K562 (cell line): ENCODE results near the gene ZNF121. TPM values are rescaled to one million over a fixed set of nuclear protein-coding genes. Genes with fewer than 3 reads are reported as not detected.

Experiments
- ARHGAP35 ChIP-seq: fragments of 450-650 bp; IDR thresholded peaks from 2 replicates; pipeline ENCODE4 v1.6.1; 2018; ENCODE audit not compliant: partially characterized antibody
- ARID3A ChIP-seq: IDR thresholded peaks from 2 replicates; pipeline ENCODE4 v1.6.1; 2012; ENCODE audit warnings: low read depth, low read length, improper control_type of control experiment, borderline replicate concordance
- CBFB ChIP-seq: sonication (generic); formaldehyde crosslinking; IDR thresholded peaks from 2 replicates; pipeline ENCODE4 v1.4.0; 2020; ENCODE audit warnings: mild to moderate bottlenecking, missing genetic modification reagents
- CBX1 ChIP-seq: sonication (generic); IDR thresholded peaks from 2 replicates; pipeline ENCODE4 v1.6.1; 2016; ENCODE audit warnings: antibody characterized with exemption, low read depth, mild to moderate bottlenecking
- CXXC5 ChIP-seq: fragments of 250-450 bp; sonication (Bioruptor Pico); IDR thresholded peaks from 2 replicates; pipeline ENCODE4 v1.8.0; 2022; ENCODE audit warnings: inconsistent platforms, mild to moderate bottlenecking, moderate library complexity
- DNMT1 ChIP-seq: fragments of 450-650 bp; IDR thresholded peaks from 2 replicates; pipeline ENCODE4 v1.6.1; 2016; ENCODE audit warnings: antibody characterized with exemption, mild to moderate bottlenecking
- GABPA ChIP-seq: fragments of 200-800 bp; sonication (Bioruptor generic); conservative IDR thresholded peaks from 2 replicates; pipeline ENCODE4 v1.6.1; 2016; ENCODE audit warnings: low read depth, missing genetic modification characterization, missing compliant biosample characterization
- RERE ChIP-seq: sonication (generic); formaldehyde crosslinking; IDR thresholded peaks from 2 replicates; pipeline ENCODE4 v1.8.0; 2023; ENCODE audit warnings: missing genetic modification reagents, mild to moderate bottlenecking, borderline replicate concordance
- ZNF212 ChIP-seq: fragments of 450-650 bp; formaldehyde crosslinking; IDR thresholded peaks from 2 replicates; pipeline ENCODE4 v1.4.0; 2020; ENCODE audit warnings: mild to moderate bottlenecking
- ZNF445 ChIP-seq: fragments of 250-450 bp; sonication (Bioruptor Pico); IDR thresholded peaks from 2 replicates; pipeline ENCODE4 v1.4.0; 2020; ENCODE audit warnings: low read depth, mild to moderate bottlenecking, moderate library complexity
- polyA plus RNA-seq, 8 experiments: library from polyadenylated mRNA; depleted of rRNA in 4 of 8; stranded (reverse) in 5 of 8; unstranded in 3 of 8; fragments of >200 nt; fragmentation: Nextera tagmentation in 2 of 8; fragmentation: Illumina TruSeq in 1 of 8; extraction: Ambion mirVana in 2 of 8; extraction: Trizol in 1 of 8; gene quantifications; 2 replicates each; pipeline versions ENCODE4 v1.2.1 to v1.2.3, GENCODE V29; 2011 to 2014; ENCODE audit warnings: inconsistent platforms in 1 of 8, missing spikeins in 1 of 8
- total RNA-seq, 7 experiments: library from RNA; depleted of rRNA in 6 of 7; stranded (reverse); fragments of >200 nt in 6 of 7; fragmentation: Illumina TruSeq in 2 of 7; extraction: Trizol in 2 of 7; gene quantifications; 2 replicates each; pipeline versions ENCODE4 v1.2.1 to v1.2.3, GENCODE V29; 2011 to 2021; ENCODE audit warnings: low replicate concordance in 1 of 7
- TF ChIP-seq, protein P1 (sequence below), 2 experiments: fragments of 450-650 bp; IDR thresholded peaks; 2 replicates each; pipeline ENCODE4 v1.6.1; 2018; ENCODE audit warnings: mild to moderate bottlenecking in 2 of 2, low read depth in 1 of 2; ENCODE audit not compliant: partially characterized antibody in 2 of 2
- TF ChIP-seq, protein P2 (sequence below): sonication (generic); formaldehyde crosslinking; IDR thresholded peaks from 2 replicates; pipeline ENCODE4 v1.8.0; 2022; ENCODE audit warnings: missing genetic modification reagents, mild to moderate bottlenecking, borderline replicate concordance

The ZNF121 gene
- total and polyA plus RNA-seq, 9 of the 15 experiments (the other 6 are each of a cell fraction or from before 2014, with no cell fraction given), result 14.6 to 115 (median 33.4) TPM

DNA sequence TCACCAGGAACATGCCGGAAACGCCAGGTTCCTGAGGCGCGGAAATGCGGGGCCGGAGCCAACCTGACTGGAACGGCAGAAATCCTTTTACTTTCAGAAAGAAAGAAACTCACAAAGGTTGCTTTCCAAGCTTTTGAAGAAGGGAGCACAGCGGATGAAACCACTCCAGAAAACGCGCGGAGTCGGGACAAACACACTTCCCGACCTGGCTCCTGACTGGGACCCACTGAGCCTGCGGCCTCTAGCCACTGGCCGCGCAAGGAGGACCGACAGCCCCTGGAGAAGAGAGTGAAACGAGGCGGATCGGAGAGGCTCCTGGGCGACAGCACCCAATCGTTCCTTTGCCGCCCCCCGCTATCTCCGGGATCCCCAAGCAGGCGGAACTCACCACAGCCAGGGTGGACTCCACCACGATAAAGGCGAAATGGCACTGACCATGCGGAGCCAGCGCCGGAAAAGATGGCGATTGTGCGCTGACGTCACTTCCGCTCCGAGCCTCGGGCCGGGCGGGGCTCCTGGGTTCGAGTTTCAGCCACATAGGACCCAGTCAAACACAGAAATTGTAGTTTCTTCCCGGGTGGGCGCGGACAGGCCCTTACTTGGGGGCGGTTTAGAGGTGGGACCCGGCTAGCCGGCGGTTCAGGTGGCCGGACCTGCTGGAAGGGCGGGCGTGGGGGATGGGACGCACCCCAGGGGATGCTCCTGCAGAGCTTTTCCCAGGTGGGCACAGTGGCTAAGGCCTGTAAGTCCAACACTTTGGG is at the start of gene ZNF121 (continued):
- TF ChIP-seq RERE (CRISPR knock-in tag) (no peak), ZNF212 (no peak), DNMT1 (no peak), GABPA (tag) (peak; percentile 96), ARHGAP35 (no peak), CBFB (CRISPR knock-in tag) (0 out of 2 replicates have a peak, but pooled peaks have one; percentile 74), ZNF445 (CRISPR knock-in tag) (no peak), CXXC5 (CRISPR knock-in tag) (peak; percentile 57), CBX1 (0 out of 2 replicates have a peak, but pooled peaks have one; percentile 59), ARID3A (no peak)
- TF ChIP-seq, protein P1, sequence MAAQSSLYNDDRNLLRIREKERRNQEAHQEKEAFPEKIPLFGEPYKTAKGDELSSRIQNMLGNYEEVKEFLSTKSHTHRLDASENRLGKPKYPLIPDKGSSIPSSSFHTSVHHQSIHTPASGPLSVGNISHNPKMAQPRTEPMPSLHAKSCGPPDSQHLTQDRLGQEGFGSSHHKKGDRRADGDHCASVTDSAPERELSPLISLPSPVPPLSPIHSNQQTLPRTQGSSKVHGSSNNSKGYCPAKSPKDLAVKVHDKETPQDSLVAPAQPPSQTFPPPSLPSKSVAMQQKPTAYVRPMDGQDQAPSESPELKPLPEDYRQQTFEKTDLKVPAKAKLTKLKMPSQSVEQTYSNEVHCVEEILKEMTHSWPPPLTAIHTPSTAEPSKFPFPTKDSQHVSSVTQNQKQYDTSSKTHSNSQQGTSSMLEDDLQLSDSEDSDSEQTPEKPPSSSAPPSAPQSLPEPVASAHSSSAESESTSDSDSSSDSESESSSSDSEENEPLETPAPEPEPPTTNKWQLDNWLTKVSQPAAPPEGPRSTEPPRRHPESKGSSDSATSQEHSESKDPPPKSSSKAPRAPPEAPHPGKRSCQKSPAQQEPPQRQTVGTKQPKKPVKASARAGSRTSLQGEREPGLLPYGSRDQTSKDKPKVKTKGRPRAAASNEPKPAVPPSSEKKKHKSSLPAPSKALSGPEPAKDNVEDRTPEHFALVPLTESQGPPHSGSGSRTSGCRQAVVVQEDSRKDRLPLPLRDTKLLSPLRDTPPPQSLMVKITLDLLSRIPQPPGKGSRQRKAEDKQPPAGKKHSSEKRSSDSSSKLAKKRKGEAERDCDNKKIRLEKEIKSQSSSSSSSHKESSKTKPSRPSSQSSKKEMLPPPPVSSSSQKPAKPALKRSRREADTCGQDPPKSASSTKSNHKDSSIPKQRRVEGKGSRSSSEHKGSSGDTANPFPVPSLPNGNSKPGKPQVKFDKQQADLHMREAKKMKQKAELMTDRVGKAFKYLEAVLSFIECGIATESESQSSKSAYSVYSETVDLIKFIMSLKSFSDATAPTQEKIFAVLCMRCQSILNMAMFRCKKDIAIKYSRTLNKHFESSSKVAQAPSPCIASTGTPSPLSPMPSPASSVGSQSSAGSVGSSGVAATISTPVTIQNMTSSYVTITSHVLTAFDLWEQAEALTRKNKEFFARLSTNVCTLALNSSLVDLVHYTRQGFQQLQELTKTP (IDR thresholded peaks at IDR 0.05; ENCODE audit: low read depth in 1 of 2, partially characterized antibody in 2 of 2), result no peak
- TF ChIP-seq, protein P2, sequence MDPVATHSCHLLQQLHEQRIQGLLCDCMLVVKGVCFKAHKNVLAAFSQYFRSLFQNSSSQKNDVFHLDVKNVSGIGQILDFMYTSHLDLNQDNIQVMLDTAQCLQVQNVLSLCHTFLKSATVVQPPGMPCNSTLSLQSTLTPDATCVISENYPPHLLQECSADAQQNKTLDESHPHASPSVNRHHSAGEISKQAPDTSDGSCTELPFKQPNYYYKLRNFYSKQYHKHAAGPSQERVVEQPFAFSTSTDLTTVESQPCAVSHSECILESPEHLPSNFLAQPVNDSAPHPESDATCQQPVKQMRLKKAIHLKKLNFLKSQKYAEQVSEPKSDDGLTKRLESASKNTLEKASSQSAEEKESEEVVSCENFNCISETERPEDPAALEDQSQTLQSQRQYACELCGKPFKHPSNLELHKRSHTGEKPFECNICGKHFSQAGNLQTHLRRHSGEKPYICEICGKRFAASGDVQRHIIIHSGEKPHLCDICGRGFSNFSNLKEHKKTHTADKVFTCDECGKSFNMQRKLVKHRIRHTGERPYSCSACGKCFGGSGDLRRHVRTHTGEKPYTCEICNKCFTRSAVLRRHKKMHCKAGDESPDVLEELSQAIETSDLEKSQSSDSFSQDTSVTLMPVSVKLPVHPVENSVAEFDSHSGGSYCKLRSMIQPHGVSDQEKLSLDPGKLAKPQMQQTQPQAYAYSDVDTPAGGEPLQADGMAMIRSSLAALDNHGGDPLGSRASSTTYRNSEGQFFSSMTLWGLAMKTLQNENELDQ (CRISPR knock-in tag), result peak; percentile 74; the same call in 1 of the 2 replicates
